Measurements from ENCODE around the gene ADAMTSL1.

- TF ChIP-seq, protein P1, sequence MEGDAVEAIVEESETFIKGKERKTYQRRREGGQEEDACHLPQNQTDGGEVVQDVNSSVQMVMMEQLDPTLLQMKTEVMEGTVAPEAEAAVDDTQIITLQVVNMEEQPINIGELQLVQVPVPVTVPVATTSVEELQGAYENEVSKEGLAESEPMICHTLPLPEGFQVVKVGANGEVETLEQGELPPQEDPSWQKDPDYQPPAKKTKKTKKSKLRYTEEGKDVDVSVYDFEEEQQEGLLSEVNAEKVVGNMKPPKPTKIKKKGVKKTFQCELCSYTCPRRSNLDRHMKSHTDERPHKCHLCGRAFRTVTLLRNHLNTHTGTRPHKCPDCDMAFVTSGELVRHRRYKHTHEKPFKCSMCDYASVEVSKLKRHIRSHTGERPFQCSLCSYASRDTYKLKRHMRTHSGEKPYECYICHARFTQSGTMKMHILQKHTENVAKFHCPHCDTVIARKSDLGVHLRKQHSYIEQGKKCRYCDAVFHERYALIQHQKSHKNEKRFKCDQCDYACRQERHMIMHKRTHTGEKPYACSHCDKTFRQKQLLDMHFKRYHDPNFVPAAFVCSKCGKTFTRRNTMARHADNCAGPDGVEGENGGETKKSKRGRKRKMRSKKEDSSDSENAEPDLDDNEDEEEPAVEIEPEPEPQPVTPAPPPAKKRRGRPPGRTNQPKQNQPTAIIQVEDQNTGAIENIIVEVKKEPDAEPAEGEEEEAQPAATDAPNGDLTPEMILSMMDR (IDR thresholded peaks at IDR 0.05; ENCODE audit: poor library complexity, severe bottlenecking) = no peak
- no peak for TF ChIP-seq MXI1 (conservative IDR thresholded peaks at IDR 0.05; ENCODE audit: poor library complexity, severe bottlenecking)
- TF ChIP-seq EZH2 (IDR thresholded peaks at IDR 0.05; ENCODE audit: borderline replicate concordance, insufficient read depth, low read length, poor library complexity, severe bottlenecking) = no peak
- TF ChIP-seq POLR2AphosphoS5 (IDR thresholded peaks at IDR 0.05) = no peak
- no peak for TF ChIP-seq RAD21 (conservative IDR thresholded peaks at IDR 0.05)
- TF ChIP-seq TAF1 (IDR thresholded peaks at IDR 0.05; ENCODE audit: low read depth) = no peak
- TF ChIP-seq REST (IDR thresholded peaks at IDR 0.05; ENCODE audit: borderline replicate concordance) = no peak
Observed at GRCh38 chr9:18718393-18718792, 244.4 kb downstream of the ADAMTSL1 start.

Data from neural cell (in vitro differentiated cells).